ENCODE measurements around the gene EGFL8.

EGFL8 gene

GRCh38 chr6:32167761-32168262 lies 3.4 kb downstream of the EGFL8 start:
- no peak for DNase-seq (ENCODE audit: low read depth in 2 of 2)

GRCh38 chr6:32168350-32168749 lies 4.0 kb downstream of the EGFL8 start:
- DNase-seq (ENCODE audit: low read depth in 2 of 2): no peak

- DNase-seq (ENCODE audit: low read depth in 2 of 2): no peak
Measured at GRCh38 chr6:32168807-32169591, 4.6 kb downstream of the EGFL8 start.

- DNase-seq (ENCODE audit: low read depth in 2 of 2): no peak
Measured at GRCh38 chr6:32170294-32170693, 5.9 kb downstream of the EGFL8 start.

GRCh38 chr6:32171234-32171633 lies 6.8 kb downstream of the EGFL8 start:
- DNase-seq (ENCODE audit: low read depth in 2 of 2): no peak

- DNase-seq (ENCODE audit: low read depth in 2 of 2): no peak
Measured at GRCh38 chr6:32173051-32173727, 8.8 kb downstream of the EGFL8 start.

- DNase-seq (ENCODE audit: low read depth in 2 of 2): no peak
Measured at GRCh38 chr6:32174416-32174815, 10.0 kb downstream of the EGFL8 start.

GRCh38 chr6:32175322-32175710 lies 10.9 kb downstream of the EGFL8 start:
- DNase-seq (ENCODE audit: low read depth in 2 of 2): no peak

- DNase-seq (ENCODE audit: low read depth in 2 of 2): peak; percentile 94 to 95
Measured at GRCh38 chr6:32175711-32176475, 11.5 kb downstream of the EGFL8 start, which contains the start of gene AGPAT1. Gene AGPAT1 (minus strand): TSS chr6:32176084. CDS start chr6:32171496, 4,588 bp downstream.

GRCh38 chr6:32176476-32177182 lies 12.2 kb downstream of the EGFL8 start:
- DNase-seq (ENCODE audit: low read depth in 2 of 2): no peak

GRCh38 chr6:32177183-32177787 lies 12.9 kb downstream of the EGFL8 start:
- no peak for DNase-seq (ENCODE audit: low read depth in 2 of 2)

- DNase-seq (ENCODE audit: low read depth in 2 of 2): peak; percentile 85 to 91
Measured at GRCh38 chr6:32177788-32178546, 13.6 kb downstream of the EGFL8 start, which contains the start of gene RNF5. Gene RNF5 (plus strand): TSS chr6:32178405. CDS start chr6:32178512, 107 bp downstream.

GRCh38 chr6:32178547-32179440 lies 14.4 kb downstream of the EGFL8 start:
- DNase-seq (ENCODE audit: low read depth in 2 of 2): no peak

- DNase-seq (ENCODE audit: low read depth in 2 of 2): no peak
Measured at GRCh38 chr6:32179766-32180405, 15.5 kb downstream of the EGFL8 start.

- DNase-seq (ENCODE audit: low read depth in 2 of 2): no peak
Measured at GRCh38 chr6:32181148-32181702, 16.8 kb downstream of the EGFL8 start.

GRCh38 chr6:32181915-32182529 lies 17.6 kb downstream of the EGFL8 start:
- no peak for DNase-seq (ENCODE audit: low read depth in 2 of 2)

- no peak for DNase-seq (ENCODE audit: low read depth in 2 of 2)
Measured at GRCh38 chr6:32182555-32182981, 18.2 kb downstream of the EGFL8 start.

- no peak for DNase-seq (ENCODE audit: low read depth in 2 of 2)
Measured at GRCh38 chr6:32183030-32183429, 18.6 kb downstream of the EGFL8 start.
